Skin of body (tissue), 2 donors: ENCODE results near the gene VOPP1. TPM values are rescaled to one million over a fixed set of nuclear protein-coding genes. Genes with fewer than 3 reads are reported as not detected.

Source experiments
- DNase-seq: peaks from one replicate; lab custom pipeline; 2025; lab: John Stamatoyannopoulos, UW
- total RNA-seq: library from RNA; depleted of rRNA; stranded (reverse); fragments of >200 nt; gene quantifications from one replicate; pipeline ENCODE4 v1.2.3, GENCODE V29; 2014

Gene VOPP1
- total RNA-seq, 1 donor from 2014 or later: 18.6 TPM

DNA sequence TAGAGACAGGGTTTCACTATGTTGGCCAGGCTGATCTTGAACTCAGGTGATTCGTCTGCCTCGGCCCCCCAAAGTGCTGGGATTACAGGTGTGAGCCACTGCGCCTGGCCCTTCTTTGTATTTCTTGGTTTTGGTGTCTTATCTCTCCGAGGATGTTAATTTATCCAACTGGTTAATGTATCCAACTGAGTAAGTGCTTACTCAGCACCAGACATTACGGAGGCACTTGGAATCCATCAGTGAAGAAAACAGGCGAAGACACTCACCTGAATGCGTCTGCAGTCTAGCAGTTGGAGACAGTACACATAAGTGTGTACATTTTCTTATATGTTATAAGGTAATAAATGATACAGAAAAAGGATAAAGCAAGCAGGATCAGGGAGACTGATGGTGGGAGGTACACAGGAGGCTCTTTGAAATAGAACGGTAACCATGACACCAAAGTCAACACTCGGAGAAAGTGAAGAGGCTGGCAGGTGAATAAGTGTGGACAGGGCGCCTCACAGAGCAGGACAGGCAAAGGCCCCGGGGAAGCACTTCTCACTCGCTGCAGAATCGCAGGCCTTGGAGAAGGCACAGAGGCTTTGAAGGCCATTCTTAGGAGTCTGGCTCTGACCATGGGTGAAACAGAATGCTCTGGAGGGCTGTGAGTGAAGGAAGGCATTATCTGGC is 134.1 kb downstream of the VOPP1 start:
- no peak for DNase-seq

- DNase-seq: no peak
Measured at GRCh38 chr7:55437375-55437774, 134.9 kb downstream of the VOPP1 start.

DNA sequence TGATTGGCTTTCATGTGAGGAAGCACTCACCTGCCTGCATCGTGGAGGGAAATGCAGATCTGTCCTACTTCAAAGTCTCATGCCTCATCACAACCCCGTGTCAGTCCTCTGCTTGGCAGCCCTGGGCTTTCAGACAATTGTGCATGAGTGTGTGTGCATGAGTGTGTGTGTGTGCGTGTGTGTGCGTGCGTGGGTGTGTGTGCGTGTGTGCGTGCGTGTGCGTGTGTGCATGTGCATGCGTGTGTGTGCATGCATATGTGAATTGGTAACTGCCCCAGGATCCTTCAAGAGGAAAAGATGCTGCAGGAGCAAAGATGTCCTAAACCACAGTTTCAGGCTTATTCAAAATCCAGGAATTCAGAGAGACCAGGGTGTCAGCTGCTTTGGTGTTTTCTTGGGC is 135.8 kb downstream of the VOPP1 start:
- DNase-seq: no peak

DNA sequence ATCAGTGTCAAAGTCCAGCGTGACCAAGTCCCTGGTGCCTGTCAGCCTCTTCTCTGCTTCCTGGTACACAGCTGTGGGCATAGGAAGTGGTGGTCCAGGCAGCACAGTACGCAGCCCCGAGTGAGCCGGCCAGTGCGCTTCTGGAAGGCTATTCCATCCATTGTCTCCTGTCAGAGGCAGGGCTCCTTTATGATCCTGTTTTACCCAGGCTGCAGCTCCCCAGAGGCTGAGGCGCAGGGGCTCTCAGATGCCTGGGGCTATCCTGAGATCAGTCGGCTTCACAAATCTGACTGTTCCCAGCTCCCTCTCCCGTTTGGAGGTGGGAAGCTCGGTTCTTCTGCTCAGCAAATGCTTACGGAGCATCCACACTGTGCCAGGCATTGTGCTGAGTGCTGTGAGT is 136.8 kb downstream of the VOPP1 start:
- DNase-seq: no peak

DNA sequence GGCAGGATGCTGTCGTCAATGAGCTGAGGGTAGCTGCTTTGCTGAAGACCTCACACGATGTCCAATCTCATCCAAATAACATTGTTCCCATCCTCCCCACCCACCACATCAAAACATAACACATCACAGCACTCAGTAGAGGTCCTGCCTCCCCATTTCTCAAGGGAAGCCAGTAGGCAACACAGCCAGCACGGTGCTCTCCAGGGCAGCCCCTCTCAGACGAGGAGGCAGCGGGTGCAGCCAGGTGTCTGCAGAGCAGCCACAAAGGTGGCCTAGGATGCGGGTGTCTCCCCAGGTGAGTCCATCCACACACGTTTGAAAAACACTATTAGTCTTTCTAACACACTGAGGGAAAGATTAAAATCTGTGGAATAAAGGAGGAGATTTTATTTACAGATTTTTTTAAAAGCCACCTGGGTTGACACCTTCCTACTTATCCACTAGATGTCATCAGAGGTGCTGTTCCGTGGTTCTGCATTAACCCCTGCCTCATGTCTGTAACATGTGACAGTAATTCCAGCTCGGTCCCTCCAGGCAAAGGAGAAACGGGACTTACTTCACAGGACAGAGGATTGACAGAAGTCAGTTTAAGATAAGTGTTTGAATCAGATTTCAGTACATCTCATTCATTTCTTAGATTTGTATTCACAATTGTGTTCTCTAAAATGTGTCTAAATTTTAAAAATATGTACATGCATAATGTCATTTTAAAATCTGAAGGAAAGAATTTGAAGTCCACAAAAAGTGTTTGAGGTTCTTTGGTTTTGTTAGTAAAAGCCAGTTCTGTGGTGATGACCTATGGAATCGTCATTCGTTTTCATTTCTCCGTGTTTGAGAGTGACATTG is 139.1 kb downstream of the VOPP1 start:
- DNase-seq: no peak

DNA sequence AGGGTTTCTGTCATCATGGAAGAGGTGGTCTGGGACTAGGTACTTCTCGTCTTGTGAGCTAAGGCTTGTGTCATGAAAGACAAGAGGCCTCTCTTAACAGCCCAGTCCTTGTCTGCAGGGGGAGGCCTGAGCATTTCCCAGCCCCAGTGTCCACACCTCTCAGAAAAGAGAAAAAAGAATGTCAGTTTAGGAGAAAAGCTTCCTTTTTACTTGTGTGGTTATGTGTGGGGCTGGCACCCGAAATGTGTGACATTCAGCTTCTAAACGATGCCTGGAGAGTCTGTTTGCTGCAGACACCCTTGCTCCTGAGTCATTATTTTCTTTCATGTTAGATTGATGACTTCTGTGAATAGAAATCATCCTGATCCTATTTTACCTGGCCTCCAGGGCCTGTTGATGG is 139.8 kb downstream of the VOPP1 start:
- DNase-seq: no peak

DNA sequence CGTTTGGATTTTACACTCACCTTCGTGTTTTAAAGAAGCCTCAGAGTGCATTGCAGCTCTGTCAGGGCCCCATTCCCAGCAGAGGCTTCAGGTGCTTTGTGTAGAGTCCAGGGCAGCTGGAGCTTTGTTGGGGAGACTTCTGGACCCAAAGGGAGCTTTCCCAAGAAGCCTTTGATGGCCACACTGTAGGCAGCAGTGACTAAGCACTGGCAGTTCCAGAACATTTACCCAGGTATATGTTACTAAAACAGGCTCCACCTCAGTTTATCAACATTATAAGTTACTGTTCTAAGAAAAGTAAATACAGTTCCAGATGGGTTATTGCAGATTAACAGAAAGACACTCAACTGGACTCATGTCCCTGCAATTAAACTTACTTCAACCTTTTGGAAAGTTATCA is 140.4 kb downstream of the VOPP1 start:
- DNase-seq: no peak

DNA sequence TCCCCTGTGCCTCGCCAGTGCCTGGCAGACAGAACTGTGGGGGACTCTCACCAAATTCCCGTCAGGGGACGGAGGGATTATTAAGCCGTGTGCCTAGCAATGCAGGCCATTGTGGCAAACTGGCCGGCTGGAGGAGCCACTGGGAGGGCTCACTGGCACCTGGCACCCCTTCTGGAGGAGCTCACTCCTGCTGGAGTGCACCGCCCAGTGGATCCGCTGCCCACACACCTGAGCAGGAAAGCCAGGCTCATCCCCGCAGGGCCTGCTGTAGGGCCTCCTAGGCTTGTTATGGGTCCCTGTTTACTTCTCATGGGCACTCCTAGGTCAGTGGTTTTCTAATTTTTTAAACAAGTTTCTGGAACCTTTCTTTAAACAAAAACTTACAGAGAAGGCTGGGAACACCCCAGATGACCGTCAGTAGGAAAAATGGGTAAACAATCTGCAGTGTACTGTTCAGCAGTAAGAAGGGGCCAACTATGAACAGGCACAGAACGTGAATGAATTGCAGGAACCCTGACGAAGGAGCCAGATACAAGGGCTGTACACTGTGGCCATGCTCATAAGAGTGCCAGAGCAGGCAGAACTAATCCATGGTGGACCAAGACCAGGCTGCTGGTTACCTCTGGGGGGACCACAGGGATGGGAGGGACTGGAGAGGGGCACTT is 142.3 kb downstream of the VOPP1 start:
- no peak for DNase-seq

DNA sequence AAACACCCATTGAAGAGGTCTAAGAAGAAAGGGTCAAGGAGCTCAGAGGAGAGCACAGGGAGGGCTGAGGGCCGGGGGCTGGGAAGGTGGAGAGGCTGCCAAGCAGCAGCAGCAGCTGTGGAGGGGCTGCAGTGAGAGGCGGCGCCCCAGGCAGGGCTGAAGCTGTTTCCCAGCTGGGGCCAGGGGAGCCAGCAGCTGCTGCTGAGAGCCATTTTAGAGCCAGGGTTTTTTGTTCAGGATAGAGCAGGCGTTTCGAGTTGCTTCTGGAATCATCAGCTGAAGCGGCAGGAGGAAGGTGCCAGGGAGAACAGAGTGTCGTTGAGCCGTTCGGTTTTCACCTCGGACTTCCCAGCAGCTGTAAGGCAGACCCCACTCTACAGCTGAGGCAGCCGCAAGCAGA is 144.5 kb downstream of the VOPP1 start:
- no peak for DNase-seq

- no peak for DNase-seq
Measured at GRCh38 chr7:55427342-55427741, 145.0 kb downstream of the VOPP1 start.

DNA sequence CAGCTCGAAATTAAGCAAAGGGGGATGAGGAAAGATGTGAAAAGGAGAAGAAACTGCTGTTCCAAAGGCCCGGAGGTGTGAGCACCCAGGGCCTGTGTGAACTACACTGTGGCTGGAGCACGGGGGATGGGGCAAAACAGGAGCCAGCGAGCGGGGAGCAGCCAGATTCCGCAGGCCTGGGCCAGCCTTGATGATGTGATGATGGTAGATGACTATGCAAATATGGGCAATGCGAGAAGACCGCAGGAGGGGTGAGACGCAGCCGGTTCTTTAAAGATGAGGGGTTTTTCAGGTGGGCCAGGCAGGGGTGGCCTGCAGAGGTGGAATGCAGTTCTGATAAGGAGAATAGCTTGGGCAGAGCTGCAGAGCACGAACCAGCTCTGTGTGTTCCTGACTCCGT is 145.6 kb downstream of the VOPP1 start:
- no peak for DNase-seq

DNA sequence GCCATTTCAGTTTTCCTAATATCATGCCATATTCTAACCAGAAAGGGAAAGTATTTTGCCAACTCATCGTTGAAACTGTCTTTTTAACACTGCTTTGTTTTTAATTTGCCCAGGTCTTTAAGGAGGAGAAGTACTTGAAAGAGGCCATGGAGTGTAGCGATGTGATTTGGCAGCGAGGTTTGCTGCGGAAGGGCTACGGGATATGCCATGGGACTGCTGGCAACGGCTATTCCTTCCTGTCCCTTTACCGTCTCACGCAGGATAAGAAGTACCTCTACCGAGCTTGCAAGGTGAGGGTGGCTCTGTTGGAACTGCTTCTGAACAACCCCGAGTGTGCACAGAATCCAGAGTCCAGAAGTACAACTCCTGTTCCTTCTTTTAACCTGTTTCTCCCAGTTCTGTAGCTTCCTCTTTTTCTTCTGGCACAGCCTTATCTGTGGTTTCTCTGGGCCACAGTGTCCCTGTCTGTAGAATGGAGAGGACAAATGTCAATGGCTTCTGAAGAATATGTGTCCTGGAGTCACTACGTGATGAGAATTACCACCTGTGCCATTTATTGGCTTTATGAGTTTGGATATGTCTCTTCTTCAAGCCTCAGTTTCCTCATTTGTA is 147.1 kb downstream of the VOPP1 start:
- DNase-seq: no peak

DNA sequence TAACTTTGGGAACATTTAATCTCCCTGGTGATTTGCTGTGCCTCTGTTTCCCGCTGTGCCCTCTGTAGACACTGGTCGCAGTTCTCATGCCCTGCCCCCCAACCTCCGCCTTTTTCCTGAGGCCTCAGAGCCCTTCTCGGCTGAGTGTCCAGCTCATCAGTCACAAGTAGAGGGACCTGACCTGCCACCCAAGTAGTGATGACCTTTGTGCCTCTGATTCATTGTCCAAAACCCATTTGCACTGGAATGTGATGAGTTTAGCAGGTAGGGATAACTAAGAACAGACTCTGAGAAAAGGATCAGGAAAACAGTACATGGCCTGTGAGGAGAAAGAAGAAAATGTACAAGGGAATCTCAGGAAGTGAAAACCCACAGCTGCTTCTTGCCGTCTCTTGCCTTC is 148.4 kb downstream of the VOPP1 start:
- no peak for DNase-seq

GRCh38 chr7:55423277-55423711 is 149.0 kb downstream of the VOPP1 start:
- no peak for DNase-seq

Other genes with a start within 250 kb of the VOPP1 start
- gene LANCL2, start 207.2 kb downstream of the VOPP1 start, total RNA-seq: 11.0 TPM